PC-3 (cell line): ENCODE measurements around the gene ANTXR1. TPM values are rescaled to one million over a fixed set of nuclear protein-coding genes. Genes with fewer than 3 reads are reported as not detected.

Experiments
- ATAC-seq: fragments of 200-7000 bp; cut with Tn5 transposase; 2 replicates; pipeline ENCODE4 v1.9.1; 2020; ENCODE audit warnings: mild to moderate bottlenecking, moderate library complexity
- BruUV-seq: library from RNA; stranded (reverse); fragments of 400-500 nt; replicated peaks from 2 replicates; lab custom pipeline; 2021; lab: Mats Ljungman, UMichigan
- CTCF ChIA-PET: fragments of 300-600 bp; sonication (Branson Sonifier 250); formaldehyde crosslinking; loops from one replicate; lab custom pipeline; 2022; ENCODE audit warnings: antibody characterized with exemption; lab: Charles Lee
- POLR2A ChIA-PET: fragments of 300-600 bp; sonication (Branson Sonifier 250); formaldehyde crosslinking; loops from one replicate; lab custom pipeline; 2022; ENCODE audit warnings: antibody characterized with exemption; ENCODE audit not compliant: unreplicated experiment; lab: Charles Lee
- DNase-seq: peaks from one replicate; pipeline ENCODE4 v3.0.0-alpha.2; 2015
- H2AFZ ChIP-seq: fragments of 300-600 bp; sonication (generic); 2 replicates; pipeline ENCODE4 v1.6.0; 2016; ENCODE audit warnings: antibody characterized with exemption, low read length
- H3F3A ChIP-seq: fragments of 300-600 bp; sonication (generic); one replicate; pipeline ENCODE4 v1.6.0; 2017; ENCODE audit warnings: antibody characterized with exemption, low read length, control low read depth, mild to moderate bottlenecking; ENCODE audit not compliant: unreplicated experiment
- H3K27ac ChIP-seq: fragments of 300-600 bp; sonication (generic); 2 replicates; pipeline ENCODE4 v1.5.1; 2016; ENCODE audit warnings: mild to moderate bottlenecking, low read length
- H3K27me3 ChIP-seq: fragments of 300-600 bp; sonication (generic); 2 replicates; pipeline ENCODE4 v1.6.1; 2016; ENCODE audit warnings: low read length, mixed read lengths
- H3K36me3 ChIP-seq: fragments of 300-600 bp; sonication (generic); 2 replicates; pipeline ENCODE4 v1.6.1; 2016; ENCODE audit warnings: low read depth, mixed run types, low read length, mixed read lengths
- H3K4me1 ChIP-seq: fragments of 300-600 bp; sonication (generic); 2 replicates; pipeline ENCODE4 v1.5.1; 2016; ENCODE audit warnings: low read length; ENCODE audit not compliant: insufficient read depth
- H3K4me2 ChIP-seq: fragments of 300-600 bp; sonication (generic); 2 replicates; pipeline ENCODE4 v1.6.0; 2016; ENCODE audit warnings: low read length
- H3K4me3 ChIP-seq: fragments of 300-600 bp; sonication (generic); 2 replicates; pipeline ENCODE4 v1.5.1; 2016; ENCODE audit warnings: mild to moderate bottlenecking, low read length, mixed read lengths
- H3K79me2 ChIP-seq: fragments of 300-600 bp; sonication (generic); 2 replicates; pipeline ENCODE4 v1.6.1; 2017; ENCODE audit warnings: low read length, mixed read lengths
- H3K9ac ChIP-seq: fragments of 300-600 bp; sonication (generic); 2 replicates; pipeline ENCODE4 v1.6.0; 2016; ENCODE audit warnings: mild to moderate bottlenecking, low read length
- H3K9me2 ChIP-seq: fragments of 300-600 bp; sonication (generic); replicated peaks from 2 replicates; pipeline ENCODE4 v1.6.1; 2016; ENCODE audit warnings: mixed run types, low read length, mixed read lengths
- H3K9me3 ChIP-seq: fragments of 300-600 bp; sonication (generic); 2 replicates; pipeline ENCODE4 v1.6.1; 2016; ENCODE audit warnings: low read length, mixed read lengths
- H4K20me1 ChIP-seq: fragments of 300-600 bp; sonication (generic); 2 replicates; pipeline ENCODE4 v1.6.1; 2016; ENCODE audit warnings: low read length, mixed read lengths
- CTCF ChIP-seq: fragments of 300-600 bp; sonication (generic); conservative IDR thresholded peaks from 2 replicates; pipeline ENCODE4 v1.5.1; 2017; ENCODE audit warnings: antibody characterized with exemption, low read depth, mild to moderate bottlenecking, low read length
- EZH2 ChIP-seq: fragments of 300-600 bp; sonication (generic); IDR thresholded peaks from one replicate; pipeline ENCODE4 v1.6.1; 2017; ENCODE audit warnings: antibody characterized with exemption, mild to moderate bottlenecking, low read length; ENCODE audit not compliant: unreplicated experiment
- EZH2phosphoT487 ChIP-seq: fragments of 300-600 bp; sonication (generic); IDR thresholded peaks from 2 replicates; pipeline ENCODE4 v1.6.1; 2018; ENCODE audit warnings: mild to moderate bottlenecking, antibody characterized with exemption, low read length, borderline replicate concordance
- intact Hi-C: fragments of 100-400 bp; cut with micrococcal nuclease; formaldehyde crosslinking; loops from 2 replicates; pipeline ENCODE4 v1.9.0; 2023
- total RNA-seq: library from RNA; depleted of rRNA; stranded (reverse); fragments of >200 nt; gene quantifications from 2 replicates; pipeline ENCODE4 v1.2.3, GENCODE V29; 2014

The ANTXR1 gene
- total RNA-seq, 1 experiment from 2014 or later = 31.2 TPM

DNA sequence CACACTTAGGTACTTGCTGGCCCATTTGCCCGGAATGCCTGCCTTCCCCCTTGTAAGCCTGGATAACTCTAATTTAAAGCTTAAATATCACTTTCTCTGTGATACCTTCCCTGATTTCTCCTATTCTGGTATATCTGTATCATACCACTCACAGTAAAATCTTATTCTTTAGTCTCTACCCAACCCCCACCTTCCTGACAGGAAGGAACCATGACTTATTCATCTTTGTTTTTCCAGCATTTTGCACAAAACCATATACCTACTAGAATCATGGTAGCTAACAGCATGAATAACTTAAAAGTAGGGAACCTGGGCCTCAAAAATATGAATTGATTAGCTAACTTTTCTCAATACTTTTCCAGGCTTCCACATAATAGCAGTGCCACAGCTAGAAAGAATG lies 262.5 kb downstream of the ANTXR1 start:
- H3K4me1 ChIP-seq = no peaks in the 10 kb centered on the region
- H3K4me3 ChIP-seq = no peak overlapping the region
- H3K9me2 ChIP-seq = no peaks in the 10 kb centered on the region
- H4K20me1 ChIP-seq = no peaks in the 10 kb centered on the region
- no peak for TF ChIP-seq EZH2phosphoT487
- no peak for TF ChIP-seq CTCF
- TF ChIP-seq EZH2 = no peak
- BruUV-seq = no TSS peak
- ATAC-seq (no peak), DNase-seq (no peak)
- H3K9me3 ChIP-seq = no peaks in the 10 kb centered on the region
- no peak overlapping the region for H3K4me2 ChIP-seq
- H2AFZ ChIP-seq = no peak overlapping the region
- H3K79me2 ChIP-seq = no peaks in the 10 kb centered on the region
- H3F3A ChIP-seq = no peaks in the 10 kb centered on the region
- H3K9ac ChIP-seq = no peak overlapping the region
- H3K27me3 ChIP-seq = no peaks in the 10 kb centered on the region
- CTCF ChIA-PET = no interaction called here
- no peaks in the 10 kb centered on the region for H3K36me3 ChIP-seq
- intact Hi-C loops = no loop called here
- POLR2A ChIA-PET = no interaction called here
- no peak overlapping the region for H3K27ac ChIP-seq

DNA sequence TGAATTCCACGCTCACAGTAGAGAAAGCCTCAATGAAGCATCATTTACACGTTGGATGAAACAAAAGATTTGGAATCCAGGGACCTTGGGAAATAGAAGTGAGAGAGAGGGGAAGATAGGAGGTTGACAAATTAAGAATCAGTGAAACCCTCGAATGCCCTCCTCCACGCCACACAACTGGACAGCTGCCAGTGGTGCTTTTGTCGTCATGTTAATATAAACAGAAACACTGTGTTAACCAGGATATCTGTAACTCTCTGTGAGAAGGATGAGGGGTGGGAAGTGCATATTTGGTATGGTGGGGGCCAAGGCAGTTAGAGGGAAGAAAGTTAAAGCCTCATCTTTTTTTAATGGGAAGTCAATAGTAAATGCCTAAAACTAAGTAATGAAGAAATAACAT lies 265.4 kb downstream of the ANTXR1 start:
- H4K20me1 ChIP-seq = no peaks in the 10 kb centered on the region
- TF ChIP-seq EZH2 = no peak
- no peak for TF ChIP-seq CTCF
- TF ChIP-seq EZH2phosphoT487 = no peak
- H3K27me3 ChIP-seq = no peaks in the 10 kb centered on the region
- H3K9me2 ChIP-seq = no peaks in the 10 kb centered on the region
- ChIA-PET CTCF (no interaction called here), POLR2A (no interaction called here)
- no peaks in the 10 kb centered on the region for H3K36me3 ChIP-seq
- H3K4me1 ChIP-seq = no peaks in the 10 kb centered on the region
- no peak overlapping the region for H3K27ac ChIP-seq
- no peak overlapping the region for H2AFZ ChIP-seq
- no peak overlapping the region for H3K4me2 ChIP-seq
- no peaks in the 10 kb centered on the region for H3K79me2 ChIP-seq
- no peak overlapping the region for H3K4me3 ChIP-seq
- intact Hi-C loops = no loop called here
- H3F3A ChIP-seq = no peaks in the 10 kb centered on the region
- no peak for DNase-seq
- H3K9me3 ChIP-seq = no peaks in the 10 kb centered on the region
- no TSS peak for BruUV-seq
- no peak for ATAC-seq
- H3K9ac ChIP-seq = no peak overlapping the region

DNA sequence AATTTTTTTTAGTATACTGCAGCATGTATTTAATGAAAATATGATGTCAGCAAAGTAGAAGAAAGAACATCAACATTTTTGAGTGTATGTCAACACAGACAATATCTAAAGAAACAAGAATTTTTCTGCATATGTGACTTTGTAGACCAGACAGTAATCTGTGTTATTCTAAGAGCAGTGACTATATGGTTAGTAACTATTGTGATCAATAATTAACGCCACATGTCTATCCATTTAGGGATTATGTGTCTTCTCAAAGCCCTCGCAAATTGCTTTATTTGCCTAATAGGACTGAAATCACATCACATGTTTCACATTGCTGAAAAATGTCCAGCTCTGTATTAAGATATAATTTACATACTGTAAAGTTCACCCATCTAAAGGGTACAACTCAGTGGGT lies 266.2 kb downstream of the ANTXR1 start:
- no peak for ATAC-seq
- CTCF ChIA-PET = no interaction called here
- no TSS peak for BruUV-seq

More for the DNA sequence above, 266.2 kb downstream of the ANTXR1 start:
- H3K4me2 ChIP-seq = no peak overlapping the region
- no peaks in the 10 kb centered on the region for H3K9me3 ChIP-seq
- H3K4me3 ChIP-seq = no peak overlapping the region
- H2AFZ ChIP-seq = no peak overlapping the region
- H4K20me1 ChIP-seq = no peaks in the 10 kb centered on the region
- POLR2A ChIA-PET = no interaction called here
- no peak overlapping the region for H3K27ac ChIP-seq
- H3K9me2 ChIP-seq = no peaks in the 10 kb centered on the region
- intact Hi-C loops = no loop called here
- no peaks in the 10 kb centered on the region for H3K36me3 ChIP-seq
- H3F3A ChIP-seq = no peaks in the 10 kb centered on the region
- H3K4me1 ChIP-seq = no peaks in the 10 kb centered on the region
- H3K27me3 ChIP-seq = no peaks in the 10 kb centered on the region
- no peak for TF ChIP-seq CTCF
- TF ChIP-seq EZH2phosphoT487 = no peak
- TF ChIP-seq EZH2 = no peak
- no peaks in the 10 kb centered on the region for H3K79me2 ChIP-seq
- no peak for DNase-seq
- H3K9ac ChIP-seq = no peak overlapping the region
